HG03378 (cell line): Measurements from ENCODE around the gene BRAT1.

Source experiments
- ATAC-seq: cut with Tn5 transposase; IDR thresholded peaks from one replicate; pipeline ENCODE4 v1.9.1; 2021; ENCODE audit warnings: mild to moderate bottlenecking, moderate library complexity; ENCODE audit not compliant: unreplicated experiment

The BRAT1 gene

DNA sequence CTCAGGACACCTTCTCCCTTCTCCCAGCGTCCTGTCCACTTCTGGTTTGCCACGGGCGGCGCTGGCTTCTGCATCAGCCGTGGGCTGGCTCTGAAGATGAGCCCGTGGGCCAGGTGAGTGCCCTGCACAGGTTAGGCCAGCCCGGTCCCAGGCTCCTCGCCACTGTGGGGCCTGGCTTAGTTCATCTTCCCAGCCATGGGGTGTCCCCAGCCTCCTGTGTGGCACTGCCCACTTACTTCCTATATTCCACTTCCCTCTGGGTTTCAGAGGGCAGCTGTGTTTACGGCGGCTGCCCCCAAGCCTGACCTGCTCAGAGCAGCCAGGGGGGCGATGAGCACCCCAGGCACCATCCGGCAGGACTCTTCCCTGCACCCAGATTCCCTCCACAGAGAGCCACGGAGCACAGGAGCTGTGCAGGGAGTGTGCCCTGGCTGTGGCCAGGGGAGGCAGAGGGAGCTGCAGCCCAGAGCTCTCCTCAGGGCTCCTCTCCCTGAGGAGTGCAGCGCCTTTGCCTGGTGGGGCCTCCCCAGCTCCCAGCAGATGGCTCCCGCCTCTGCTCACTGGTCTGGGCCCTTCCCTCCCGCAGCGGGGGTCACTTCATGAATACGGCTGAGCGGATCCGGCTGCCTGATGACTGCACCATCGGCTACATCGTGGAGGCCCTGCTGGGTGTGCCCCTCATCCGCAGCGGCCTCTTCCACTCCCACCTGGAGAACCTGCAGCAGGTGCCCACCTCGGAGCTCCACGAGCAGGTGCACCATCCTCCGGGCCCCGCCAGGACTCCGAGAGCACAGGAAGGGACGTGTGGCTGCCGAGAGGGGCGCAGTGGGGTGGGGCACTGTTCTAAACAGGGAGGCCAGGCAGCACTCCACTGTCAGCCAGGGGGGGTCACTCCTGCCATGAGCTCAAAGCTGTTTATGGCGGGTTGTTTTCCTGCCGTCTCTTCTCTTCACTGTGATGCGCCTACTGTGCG lies 29.4 kb downstream of the BRAT1 start:
- no peak for ATAC-seq

DNA sequence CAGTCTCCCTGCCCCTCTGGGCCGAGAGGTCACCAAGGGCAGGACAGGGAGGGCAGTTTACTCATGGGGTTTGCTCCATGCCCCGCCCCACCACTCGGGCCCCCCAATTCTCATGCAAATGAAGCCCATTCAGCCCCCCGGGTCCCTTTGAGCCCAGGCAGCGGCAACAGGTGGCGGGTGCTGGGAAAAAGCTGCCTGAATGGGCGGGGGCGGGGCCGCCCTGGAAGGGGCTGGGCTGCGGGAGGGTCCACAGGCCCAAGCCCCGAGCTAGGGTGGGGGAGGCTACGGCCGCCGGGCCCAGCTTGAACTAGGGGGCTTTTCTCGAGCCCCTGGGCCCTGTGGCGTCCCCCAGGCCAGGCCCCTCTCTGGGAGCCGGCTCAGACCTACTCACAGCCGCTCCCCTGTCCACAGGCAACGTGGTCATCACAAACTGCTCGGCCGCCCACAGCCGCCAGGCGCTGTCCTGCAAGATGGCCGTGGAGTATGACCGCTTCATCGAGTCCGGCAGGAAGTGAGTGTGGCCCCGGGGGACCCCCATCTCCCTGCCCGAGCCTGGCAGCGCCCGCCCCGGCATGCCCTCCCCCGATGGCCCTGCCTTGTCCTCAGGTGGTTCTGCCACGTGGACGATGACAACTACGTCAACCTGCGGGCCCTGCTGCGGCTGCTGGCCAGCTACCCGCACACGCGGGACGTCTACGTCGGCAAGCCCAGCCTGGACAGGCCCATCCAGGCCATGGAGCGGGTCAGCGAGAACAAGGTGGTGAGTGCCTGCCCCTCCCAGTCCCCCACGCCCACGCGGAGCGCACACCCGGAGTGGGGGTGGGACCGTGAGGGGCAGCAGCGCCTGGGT lies 30.3 kb downstream of the BRAT1 start:
- no peak for ATAC-seq

DNA sequence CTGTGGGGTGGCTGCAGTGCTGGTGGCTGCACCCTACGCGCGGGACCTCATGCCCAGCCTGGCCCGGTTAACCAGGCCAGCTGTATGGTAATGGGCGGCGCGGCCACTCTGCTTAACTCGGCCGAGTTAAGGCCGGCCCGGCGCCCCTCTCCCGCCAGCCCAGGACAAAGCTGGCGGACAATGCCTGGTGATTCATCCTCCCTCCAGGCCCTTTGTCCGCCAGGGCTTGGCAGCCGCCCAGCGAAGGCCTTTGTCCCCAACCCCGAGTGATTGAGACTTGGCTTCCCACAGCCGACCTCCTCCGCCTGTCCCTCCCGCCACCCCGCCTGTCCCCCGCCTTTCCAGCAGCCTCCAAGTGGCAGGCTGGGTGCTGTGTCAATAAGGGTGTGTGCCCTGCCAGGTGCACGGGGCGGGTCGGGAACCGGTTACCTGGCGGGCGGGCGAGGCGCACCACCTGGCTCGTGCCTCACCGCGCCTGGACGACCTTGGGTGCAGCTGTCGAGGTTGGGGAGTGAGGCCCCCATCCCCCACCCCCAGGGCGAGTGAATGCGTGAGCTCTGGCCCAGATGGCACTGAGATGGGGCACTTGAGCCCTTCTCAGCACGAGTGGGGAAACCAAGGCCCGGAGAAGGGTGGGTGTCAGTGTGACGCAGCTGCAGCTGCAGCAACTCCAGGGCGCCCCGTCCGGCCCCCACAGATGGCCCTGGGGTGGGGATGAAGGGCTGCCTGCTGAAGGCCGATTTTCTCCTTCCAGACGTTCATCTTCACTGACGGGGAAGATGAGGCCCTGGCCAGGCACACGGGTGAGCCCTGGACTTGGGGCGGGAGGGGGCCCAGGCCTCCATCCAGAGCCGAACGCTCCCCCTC lies 31.1 kb downstream of the BRAT1 start:
- ATAC-seq: no peak

DNA sequence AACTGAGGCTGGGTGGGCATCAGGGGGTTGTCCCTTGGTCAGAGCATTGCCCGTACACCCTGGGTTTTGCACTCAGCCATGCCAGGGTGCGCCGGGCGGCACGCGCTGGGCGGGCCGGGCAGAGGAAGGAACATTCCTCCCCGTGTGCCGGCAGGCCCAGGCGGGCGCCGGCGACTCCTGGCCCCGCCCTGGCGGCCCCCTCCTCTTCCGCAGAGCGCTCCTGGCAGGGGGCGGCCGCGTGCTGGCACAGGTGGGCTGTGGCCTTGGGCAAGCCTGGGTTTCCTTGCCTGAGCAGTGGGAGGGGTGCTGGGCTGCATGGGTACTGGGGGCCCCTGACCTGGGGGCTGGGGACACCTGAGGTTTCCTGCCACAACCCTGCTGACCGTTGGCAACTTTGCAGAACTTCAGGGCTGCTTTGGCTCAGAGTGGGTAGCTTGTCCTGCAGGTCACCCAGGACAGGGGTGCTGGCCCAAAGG lies 31.8 kb downstream of the BRAT1 start:
- ATAC-seq: no peak

DNA sequence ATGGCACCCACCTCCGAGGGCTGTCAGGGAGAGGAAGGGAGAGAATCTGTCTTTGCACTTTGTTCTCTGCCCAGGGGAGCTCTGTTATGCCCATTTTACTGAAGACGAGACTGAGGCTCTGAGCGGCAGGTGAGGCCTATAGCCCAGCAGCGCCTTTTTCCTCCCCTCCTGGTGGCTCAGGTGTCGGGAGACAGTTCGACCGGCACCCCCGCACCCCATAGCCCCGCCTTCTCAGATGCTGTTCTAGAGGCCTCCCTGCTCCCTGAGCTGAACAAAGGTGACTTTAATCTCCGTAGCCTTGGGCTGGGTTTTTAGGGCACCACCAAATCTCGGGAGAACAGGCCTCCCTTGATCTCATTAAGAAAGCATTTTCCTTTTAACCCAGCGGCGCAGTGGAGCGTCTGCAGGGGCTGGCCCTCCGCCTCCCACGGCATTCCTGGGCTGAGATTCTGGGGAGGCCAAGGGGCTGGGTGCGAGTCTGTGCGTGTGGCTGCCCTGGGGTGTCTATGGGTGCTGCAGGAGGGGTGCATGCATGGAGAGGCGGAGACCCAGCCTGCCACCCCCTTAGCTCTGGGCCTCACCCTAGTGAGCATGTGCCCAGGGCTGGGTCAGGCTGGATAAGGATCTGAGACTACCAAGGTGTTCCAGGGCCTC lies 32.4 kb downstream of the BRAT1 start:
- no peak for ATAC-seq

DNA sequence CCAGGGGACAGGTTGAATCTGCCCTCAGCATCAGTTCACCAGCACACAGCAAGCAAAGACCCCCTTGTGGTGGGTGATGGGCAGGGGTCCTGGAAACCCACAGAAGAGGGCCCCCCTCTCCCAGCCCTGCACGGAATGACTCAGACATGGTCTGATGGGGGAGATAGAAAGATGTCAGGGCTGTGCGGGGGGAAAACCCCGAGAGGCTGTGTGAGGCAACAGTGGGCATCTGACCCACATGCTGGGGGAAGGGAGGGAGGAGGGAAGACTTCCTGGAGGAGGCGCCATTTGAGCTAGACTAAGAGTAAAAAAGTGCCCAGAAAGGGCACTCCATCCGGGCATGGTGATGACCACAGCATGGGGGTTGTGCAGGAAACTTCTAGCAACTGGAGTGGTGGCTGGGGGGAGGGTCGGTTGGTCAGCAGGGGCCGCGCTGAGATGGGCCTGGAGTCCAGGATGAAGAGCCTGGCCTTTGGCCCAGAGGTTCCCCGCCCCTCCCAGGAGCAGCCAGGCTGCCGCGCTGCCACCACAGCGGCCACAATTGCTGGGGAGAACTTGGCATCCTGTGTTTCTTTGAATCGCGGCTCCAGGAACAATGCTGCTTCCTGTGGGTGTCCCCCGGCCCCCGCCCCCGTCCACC lies 33.3 kb downstream of the BRAT1 start:
- ATAC-seq: no peak

DNA sequence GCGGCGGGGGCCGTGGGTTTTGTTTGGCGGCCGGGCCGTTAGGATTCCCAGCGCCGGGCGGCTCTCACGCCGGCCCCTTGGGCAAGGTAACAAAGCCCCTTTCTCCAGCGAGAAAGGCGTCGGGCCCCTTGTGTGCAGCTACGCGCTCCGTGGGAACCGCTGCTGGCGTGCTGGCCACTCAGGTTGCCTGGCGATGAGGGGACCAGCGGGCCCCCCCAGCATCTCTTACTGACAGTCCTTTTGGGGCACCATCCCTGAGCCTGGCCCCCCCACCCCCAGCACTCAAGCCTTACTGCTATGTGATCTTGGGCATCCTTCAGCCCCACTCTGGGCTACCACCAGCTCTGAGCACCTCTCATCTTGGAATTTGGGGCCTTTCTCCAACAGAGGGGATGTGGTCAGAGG lies 34.0 kb downstream of the BRAT1 start:
- ATAC-seq: no peak

DNA sequence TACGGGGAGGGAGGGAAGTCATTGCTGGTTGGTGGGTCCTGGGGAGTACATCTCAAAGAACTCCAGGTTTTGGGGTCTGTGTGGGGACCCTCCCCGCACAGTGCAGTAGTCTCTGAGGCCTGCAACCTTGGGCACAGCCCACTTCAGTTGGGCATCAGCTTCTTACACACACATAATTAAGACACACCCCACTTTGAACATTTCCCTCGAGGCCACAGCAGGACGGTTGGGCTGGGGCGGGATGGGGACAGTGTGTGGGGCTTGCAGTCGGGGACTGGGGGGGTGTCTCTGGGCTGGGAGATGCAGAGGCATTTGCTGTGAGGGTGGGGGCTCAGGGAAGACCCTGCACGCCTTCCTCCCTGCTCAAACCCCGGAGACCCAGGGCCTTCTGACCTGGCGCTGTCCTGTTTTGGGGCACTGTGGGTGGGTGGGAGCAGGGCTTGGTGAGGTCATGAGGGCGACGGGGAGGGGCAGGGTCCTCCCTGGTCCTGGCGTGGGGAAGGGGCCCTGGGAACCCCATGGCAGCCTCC lies 34.5 kb downstream of the BRAT1 start:
- ATAC-seq: no peak

DNA sequence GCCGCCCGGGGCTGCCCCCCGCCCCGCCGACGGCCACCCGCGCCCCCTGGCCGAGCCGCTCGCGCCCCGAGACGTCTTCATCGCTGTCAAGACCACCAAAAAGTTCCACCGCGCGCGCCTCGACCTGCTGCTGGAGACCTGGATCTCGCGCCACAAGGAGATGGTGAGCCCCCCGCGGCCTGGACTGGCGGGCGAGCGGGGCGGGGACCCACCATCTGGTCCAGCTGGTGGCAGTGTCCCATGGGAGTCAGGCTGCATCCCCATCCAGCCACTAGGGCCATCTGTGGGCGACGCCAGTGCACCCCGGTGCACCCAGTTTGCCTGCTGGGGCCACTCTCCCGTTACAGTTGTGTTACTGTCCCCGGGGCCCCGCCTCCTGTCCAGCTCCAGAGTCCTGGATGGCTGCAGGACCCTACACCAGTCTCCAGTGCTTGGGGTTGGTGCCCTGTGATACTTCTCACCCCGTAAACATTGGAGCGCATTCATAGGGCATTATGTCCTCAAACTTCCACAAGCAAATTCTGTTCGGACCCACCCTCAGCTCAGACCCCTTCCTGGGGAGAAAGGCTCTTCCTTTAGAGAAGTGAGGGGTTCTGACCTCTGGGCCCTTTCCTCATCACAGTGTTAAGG lies 35.1 kb downstream of the BRAT1 start:
- ATAC-seq: no peak

DNA sequence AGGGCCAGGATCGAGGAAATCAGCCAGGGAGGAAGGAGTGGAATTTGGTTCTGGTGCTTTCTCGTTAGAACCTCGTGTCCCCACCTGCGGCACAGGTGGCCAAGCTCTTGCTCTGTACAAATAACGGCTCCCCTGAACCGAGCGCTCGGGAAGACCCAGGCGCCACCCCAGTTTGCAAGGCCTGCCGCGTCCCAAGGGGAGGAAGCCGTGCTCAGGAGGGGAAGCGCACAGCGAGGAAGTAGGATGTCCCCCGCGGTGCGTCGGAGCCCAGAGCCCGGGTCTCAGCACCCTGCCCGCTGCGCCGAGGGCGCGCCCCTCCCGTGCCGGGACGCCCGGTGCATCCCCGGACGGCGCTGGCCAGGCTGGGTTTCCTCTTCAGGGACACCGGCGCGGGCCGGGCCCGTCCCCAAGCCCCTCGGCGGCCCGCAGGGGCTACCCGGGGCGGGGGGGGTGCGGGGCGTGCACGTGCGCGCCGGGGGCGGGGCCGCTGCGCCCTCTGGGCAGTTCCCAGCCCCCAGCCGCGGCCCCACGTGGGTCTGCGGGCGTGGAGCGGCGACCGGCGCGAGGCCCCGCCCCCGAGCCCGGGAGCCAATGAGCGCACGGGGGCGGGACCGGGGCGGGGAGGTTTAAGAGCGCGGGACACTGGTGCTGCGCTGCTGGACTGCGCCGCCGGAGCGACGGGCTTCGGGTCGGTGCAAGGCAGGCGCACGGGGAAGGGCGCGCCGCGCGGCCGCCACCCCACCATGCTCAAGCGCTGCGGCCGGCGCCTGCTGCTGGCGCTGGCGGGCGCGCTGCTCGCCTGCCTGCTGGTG lies 36.0 kb downstream of the BRAT1 start, which contains the start of gene LFNG:
LFNG (plus strand) TSS at position 656 of the 812 bp plus-strand sequence; CDS start at position 744, 88 bp downstream.
- ATAC-seq: no peak

DNA sequence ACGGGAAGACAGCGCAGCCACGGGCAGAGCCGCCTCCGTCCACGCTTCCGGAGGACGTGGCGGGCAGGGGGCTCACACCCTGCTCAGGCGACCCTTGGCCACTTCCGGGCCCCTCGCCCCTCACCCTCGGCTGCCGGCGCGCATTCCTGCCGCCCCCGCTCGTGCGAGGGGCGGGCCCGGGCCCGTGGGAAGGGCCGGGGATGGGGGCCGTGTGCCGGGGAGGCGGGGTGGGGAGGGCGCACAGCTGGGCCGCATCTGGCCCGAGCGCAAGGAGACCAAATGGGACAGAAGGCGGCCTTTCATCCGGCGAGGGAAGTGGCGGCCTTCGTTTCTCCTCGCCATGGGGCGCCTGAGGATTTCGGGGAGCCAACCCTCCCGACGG lies 36.6 kb downstream of the BRAT1 start:
- ATAC-seq: no peak

DNA sequence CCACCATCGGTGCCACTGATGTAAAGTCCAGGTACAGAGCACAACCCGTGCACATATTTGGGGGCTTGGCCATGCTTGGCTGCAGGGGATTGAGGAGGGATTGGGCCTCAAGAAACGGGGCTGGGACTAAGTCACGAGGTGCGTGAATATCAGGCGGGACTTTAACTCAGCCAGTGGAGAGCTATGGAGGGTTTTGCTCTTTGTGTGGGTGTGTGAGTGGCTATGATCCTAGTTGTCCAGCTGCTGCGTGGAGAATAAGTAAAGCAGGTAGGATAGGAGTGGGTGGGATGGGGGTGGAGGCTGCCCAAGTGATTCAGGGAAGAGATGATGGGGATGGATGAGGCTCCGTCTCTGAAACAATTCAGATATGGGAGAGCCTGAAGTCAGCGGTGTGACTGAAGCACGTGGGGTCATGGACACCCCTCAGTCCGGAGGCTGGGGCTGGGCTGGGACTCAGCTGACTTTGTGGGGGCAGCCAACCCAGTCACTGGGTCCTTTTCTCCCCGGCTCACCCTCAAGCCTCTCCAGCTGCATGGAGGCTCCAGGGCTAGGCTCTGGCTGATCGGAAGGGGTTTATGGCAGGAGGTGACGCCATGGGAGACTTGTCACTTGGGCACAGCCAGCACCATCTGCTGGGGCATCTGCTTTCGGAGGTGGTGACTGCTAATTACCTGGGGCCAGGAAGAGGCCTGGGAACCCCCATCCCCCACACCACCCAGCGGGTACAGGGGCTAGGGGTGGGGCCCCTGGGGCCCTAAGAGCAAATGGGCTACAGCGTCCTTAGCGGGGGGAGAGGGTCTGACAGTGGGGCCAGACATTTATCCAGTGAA lies 37.4 kb downstream of the BRAT1 start:
- no peak for ATAC-seq

DNA sequence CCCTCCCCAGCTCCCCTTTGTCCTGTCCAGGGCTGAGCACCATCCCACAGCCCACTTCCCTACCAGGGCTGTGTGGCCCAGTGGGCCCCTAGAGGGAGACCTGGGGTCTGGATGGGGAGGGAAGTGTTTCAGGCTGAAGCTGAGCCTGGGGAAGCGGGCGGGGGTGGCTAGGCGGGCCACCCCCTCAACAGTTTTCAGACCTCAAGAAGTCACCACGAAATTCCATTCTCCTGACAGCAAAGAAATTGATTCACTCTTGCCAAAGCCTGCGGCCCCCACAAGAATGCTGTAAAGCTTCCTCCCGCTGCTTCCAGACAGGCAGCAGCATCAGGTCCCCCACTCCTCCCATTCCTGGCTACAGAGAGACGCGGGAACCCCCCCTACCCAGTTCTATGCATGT lies 38.3 kb downstream of the BRAT1 start:
- ATAC-seq: no peak

DNA sequence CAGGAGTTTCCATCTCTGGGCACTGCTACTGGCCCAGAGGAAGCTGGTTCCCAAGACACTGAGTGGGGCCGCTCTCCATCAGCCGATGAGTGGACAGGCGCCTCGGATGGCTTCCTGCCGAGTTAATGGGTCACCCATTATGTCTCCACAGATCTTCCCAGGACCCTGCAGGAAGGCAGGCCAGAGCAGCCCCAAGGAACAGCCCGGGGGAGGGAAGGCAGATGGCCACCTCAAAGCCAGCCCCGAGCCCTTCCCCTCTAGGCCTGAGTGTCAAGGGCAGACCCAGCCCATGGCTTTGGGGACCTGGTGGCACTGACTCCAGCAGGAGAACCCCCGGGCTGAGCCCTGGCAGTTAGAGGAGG lies 39.1 kb downstream of the BRAT1 start:
- ATAC-seq: no peak

DNA sequence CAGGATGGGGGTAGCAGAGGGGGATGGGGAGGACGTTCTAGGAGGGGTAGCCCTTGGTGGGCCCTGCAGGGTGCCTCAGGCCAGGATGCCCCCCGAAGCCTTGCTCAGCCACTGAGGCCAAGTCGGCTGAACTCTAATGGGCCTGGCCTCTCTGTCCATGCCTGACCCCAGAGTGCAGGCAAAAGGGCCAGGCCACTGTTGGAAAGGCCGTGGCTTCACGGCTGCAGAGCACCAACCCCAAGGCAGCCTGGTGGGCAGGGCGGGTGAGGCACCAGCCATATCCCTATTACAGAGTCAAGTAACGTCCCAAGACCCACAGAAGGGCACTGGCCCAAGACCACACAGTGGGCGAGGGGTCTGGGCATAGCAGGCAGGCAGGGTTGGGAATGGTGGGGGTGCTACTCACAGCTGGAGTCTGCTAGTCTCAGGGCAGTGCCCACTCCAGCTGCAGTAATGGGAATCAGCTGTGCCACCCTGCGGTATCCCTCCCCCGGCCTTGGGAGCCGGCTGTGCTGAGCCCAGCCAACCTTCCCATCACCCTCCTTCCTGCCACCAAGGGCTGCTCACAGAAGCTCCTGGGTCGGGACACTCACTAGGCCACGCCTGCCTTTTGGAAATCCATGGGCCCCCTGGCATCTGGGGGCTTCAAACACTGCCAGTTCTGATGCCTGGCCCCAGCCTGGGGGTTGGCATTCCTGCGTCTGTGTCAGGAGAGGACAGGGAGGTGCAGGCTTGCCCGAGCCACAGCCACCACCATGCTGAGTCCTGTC lies 39.7 kb downstream of the BRAT1 start:
- no peak for ATAC-seq
